Left lung (tissue), 8 donors: ENCODE data around the gene KIAA1614. TPM values are rescaled to one million over a fixed set of nuclear protein-coding genes. Genes with fewer than 3 reads are reported as not detected.

Experiments used
- polyA plus RNA-seq, 6 donors: library from polyadenylated mRNA; unstranded; fragments of 120-200 nt; gene quantifications; one replicate each; pipeline ENCODE4 v1.2.1, GENCODE V29; 2013; ENCODE audit not compliant: insufficient read length in 6 of 6
- total RNA-seq, 2 donors: library from RNA; stranded (reverse); fragmentation: NEBNext Ultra II Directional; extraction: Animal tissue kit (Norgen Biotek cat#: 25700); gene quantifications; one replicate each; pipeline ENCODE4 v1.2.1, GENCODE V29; 2021
- donor health status: DM: no; HTN: yes; CAD: no.
- donor health status: DM: no; HTN: no; CAD: no.

The KIAA1614 gene
- total and polyA plus RNA-seq, 8 donors, result 3.6 to 13.4 (median 9.7) TPM

Other genes with a start within 250 kb of the KIAA1614 start
- 10 to 100 TPM; 29.5 to 30.9 TPM for gene STX6, start 110.0 kb downstream of the KIAA1614 start, total RNA-seq
- gene STX6, start 110.0 kb downstream of the KIAA1614 start, polyA plus RNA-seq, result 10 to 100 TPM; 31.1 to 36.4 (median 31.8) TPM
- gene MR1, start 121.1 kb downstream of the KIAA1614 start, total RNA-seq, result 10 to 100 TPM; 36.9 to 45.7 TPM
- gene MR1, start 121.1 kb downstream of the KIAA1614 start, polyA plus RNA-seq, result 1 to 10 TPM; 6.1 to 8.2 (median 7.1) TPM
- 10 to 100 TPM; 16.1 to 26.6 TPM for gene IER5, start 175.8 kb downstream of the KIAA1614 start, total RNA-seq
- 10 to 100 TPM in 3 of 6 donors, 1 to 10 TPM in 3; 5.3 to 11.1 (median 10.1) TPM for gene IER5, start 175.8 kb downstream of the KIAA1614 start, polyA plus RNA-seq